HG02938 (cell line): Measurements from ENCODE around the gene VDAC2.

Source experiments
- ATAC-seq: cut with Tn5 transposase; IDR thresholded peaks from one replicate; pipeline ENCODE4 v1.9.1; 2021; ENCODE audit warnings: mild to moderate bottlenecking, moderate library complexity; ENCODE audit not compliant: unreplicated experiment

VDAC2 gene

GRCh38 chr10:75228834-75229233, 18.2 kb downstream of the VDAC2 start:
- ATAC-seq: no peak

GRCh38 chr10:75229971-75230370, 19.4 kb downstream of the VDAC2 start:
- no peak for ATAC-seq

- peak; percentile 34 for ATAC-seq
Measured at GRCh38 chr10:75230600-75231038, 20.0 kb downstream of the VDAC2 start.

GRCh38 chr10:75231672-75232581, 21.3 kb downstream of the VDAC2 start:
- ATAC-seq: no peak

GRCh38 chr10:75233444-75234016, 22.9 kb downstream of the VDAC2 start:
- no peak for ATAC-seq

- peak; percentile 42 for ATAC-seq
Measured at GRCh38 chr10:75234017-75234682, 23.6 kb downstream of the VDAC2 start.

GRCh38 chr10:75234683-75235374, 24.2 kb downstream of the VDAC2 start:
- peak; percentile 8 for ATAC-seq

- peak; percentile 58 for ATAC-seq
Measured at GRCh38 chr10:75235375-75236177, 25.0 kb downstream of the VDAC2 start, which contains the start of gene COMTD1. Gene COMTD1, minus strand, starts transcription at chr10:75235957. Its CDS starts 29 bp downstream, at chr10:75235928.

GRCh38 chr10:75236178-75236825, 25.7 kb downstream of the VDAC2 start:
- no peak for ATAC-seq

- ATAC-seq: no peak
Measured at GRCh38 chr10:75238182-75239095, 27.8 kb downstream of the VDAC2 start.

GRCh38 chr10:75239096-75239790, 28.6 kb downstream of the VDAC2 start:
- no peak for ATAC-seq

GRCh38 chr10:75240329-75241076, 29.9 kb downstream of the VDAC2 start:
- ATAC-seq: no peak

- ATAC-seq: no peak
Measured at GRCh38 chr10:75243426-75243825, 32.8 kb downstream of the VDAC2 start.

GRCh38 chr10:75244487-75245353, 34.1 kb downstream of the VDAC2 start:
- no peak for ATAC-seq

- no peak for ATAC-seq
Measured at GRCh38 chr10:75245354-75246250, 35.0 kb downstream of the VDAC2 start.
